HG03045 (cell line): ENCODE measurements around the gene PITHD1.
"Not testable (repeated sequence)": the region's sequence is repeated elsewhere in the genome, so short reads cannot be mapped to it uniquely, and the experiment has no call there.

Source experiments
- ATAC-seq: cut with Tn5 transposase; IDR thresholded peaks from one replicate; pipeline ENCODE4 v1.9.1; 2021; ENCODE audit warnings: mild to moderate bottlenecking, moderate library complexity; ENCODE audit not compliant: unreplicated experiment

Gene PITHD1

GRCh38 chr1:23772854-23773242 lies 5.4 kb upstream of the PITHD1 start:
- no peak for ATAC-seq

DNA sequence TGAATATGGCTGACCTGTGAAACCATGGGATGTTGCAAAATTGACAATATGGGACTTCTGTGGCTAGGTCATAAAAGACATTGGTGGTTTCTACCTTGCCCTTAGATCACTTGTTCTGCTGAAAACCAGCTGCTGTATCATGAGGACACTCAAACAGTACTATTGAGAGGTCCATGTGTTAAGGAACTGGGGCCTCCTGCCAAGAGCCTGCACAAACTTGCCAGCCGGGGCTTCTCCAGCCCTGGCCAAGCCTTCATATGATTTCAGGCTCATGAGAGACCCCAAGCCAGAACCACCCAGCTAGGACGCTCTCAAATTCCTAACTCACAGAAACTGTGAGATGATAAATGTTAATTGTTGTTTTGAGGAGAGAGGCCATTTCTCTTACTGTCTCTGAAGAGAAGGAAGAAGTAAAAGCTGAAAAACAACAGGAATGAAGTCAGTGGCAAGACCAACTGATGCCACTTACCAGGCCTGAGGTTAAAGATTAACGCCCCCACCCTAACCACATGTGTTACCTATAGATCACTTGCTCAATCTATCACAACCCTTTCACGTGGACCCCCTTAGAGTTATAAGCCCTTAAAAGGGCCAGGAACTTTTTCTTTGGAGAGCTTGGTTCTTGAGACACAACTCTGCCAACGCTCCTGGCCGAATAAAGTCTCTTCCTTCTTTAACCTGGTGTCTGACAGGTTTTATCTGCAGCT lies 3.9 kb upstream of the PITHD1 start:
- no peak for ATAC-seq

GRCh38 chr1:23776217-23776616 lies 2.0 kb upstream of the PITHD1 start:
- no peak for ATAC-seq

DNA sequence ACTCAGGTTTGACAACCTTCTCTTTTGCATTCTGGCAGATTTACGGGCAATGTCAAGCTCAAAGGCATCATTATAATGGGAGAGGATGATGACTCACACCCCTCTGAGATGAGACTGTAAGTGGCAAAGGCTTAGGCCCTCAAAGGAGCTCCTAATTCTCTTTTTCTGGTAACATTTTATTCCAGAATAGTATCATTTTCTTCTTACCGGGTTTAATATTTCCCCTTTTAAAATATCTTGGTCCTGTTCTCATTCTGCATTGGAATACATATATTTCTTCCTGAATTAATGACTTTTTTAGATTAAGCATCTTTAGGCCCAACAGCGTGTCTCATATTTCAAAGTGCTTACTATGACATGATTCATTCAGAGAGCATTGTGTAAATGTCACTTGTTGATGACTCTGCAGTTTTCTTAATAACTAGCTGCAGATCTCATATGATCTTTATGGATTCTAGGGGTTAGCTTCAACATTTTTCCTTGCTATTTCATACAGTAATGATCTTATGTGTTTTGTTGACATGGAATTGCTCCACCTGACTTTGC lies 1.7 kb downstream of the PITHD1 start:
- ATAC-seq: no peak

GRCh38 chr1:23783141-23783540 lies 4.9 kb downstream of the PITHD1 start:
- ATAC-seq: not testable (repeated sequence)

GRCh38 chr1:23784846-23785245 lies 6.6 kb downstream of the PITHD1 start:
- ATAC-seq: no peak

DNA sequence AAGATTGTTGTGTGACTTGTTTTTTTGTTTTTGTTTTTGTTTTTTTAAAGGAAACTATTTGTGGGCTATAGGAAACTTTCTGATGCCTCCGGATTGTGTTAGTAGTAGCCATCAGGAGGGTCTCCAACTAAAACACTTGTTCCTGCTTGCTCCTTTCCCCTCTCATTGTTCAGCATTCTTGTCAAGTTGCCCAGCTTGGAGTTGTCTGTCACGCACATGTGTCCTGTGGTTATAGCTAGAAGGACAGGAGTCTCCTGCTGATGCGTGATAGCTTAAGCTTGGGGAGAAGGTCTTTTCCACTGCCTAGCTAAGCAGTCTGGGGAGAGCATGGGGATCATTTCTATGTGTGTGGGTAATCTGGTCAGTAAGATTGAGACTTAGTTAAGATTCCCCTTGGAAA lies 9.5 kb downstream of the PITHD1 start:
- no peak for ATAC-seq

DNA sequence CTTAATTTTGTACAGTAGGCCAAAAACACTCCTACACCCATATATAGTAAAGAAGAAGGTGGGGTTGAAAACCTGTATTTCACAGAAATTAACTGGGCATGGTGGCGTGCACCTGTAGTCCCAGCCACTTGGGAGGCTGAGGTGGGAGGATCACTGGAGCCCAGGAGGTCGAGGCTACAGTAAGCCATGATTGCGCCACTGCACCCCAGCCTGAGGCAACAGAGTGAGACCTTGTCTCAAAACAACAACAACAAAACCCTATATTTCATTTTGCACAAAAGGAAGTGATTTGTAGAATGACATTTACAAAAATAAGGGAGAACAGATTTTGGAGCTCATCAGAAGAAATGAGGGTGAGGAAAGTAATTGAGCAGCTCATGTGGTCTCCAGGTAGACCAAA lies 10.5 kb downstream of the PITHD1 start:
- no peak for ATAC-seq

GRCh38 chr1:23790696-23791515 lies 12.7 kb downstream of the PITHD1 start, which contains the start of gene LYPLA2:
LYPLA2 (plus strand) TSS chr1:23791145; CDS start chr1:23792683, 1,538 bp downstream.
- ATAC-seq: peak; percentile 68

- ATAC-seq: no peak
Observed at GRCh38 chr1:23791516-23792047, 13.4 kb downstream of the PITHD1 start.

DNA sequence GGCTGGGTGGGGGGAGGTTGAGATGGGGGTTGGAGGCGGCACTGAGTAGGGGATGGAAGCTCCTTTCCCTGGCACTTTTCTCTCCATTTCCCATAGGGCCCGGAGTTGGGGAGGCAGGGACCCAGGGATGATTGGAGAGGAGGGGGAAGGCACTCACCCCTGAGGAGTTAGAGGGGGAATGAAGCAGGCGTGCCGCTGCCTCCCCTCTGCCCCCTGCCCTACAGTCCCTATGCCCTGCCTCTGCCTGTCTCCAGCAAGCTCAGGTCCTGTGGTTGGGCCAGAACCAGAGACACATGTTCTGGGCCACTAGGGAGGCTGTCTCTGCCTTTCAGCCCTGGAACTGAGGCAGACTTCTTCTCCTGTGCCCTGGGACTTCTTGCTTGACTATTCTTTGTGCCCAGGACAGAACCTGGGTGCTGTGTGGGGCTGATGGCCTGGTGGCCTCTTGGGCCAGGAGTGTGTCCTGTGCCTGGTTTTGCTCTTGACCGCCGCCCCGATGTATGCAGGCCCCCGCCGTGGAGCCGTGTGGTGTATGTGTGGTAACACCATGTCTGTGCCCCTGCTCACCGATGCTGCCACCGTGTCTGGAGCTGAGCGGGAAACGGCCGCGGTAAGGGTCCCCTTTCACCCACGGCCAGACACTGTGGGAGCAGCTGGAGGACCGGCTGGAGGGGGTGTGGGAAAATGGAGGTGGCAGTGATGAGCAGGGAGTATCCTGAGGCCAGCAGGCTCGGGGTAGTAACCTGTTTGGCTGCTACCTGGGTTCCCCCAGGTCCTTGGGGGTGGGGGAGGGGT lies 14.1 kb downstream of the PITHD1 start:
- no peak for ATAC-seq

- ATAC-seq: no peak
Observed at GRCh38 chr1:23793018-23793781, 15.0 kb downstream of the PITHD1 start.

DNA sequence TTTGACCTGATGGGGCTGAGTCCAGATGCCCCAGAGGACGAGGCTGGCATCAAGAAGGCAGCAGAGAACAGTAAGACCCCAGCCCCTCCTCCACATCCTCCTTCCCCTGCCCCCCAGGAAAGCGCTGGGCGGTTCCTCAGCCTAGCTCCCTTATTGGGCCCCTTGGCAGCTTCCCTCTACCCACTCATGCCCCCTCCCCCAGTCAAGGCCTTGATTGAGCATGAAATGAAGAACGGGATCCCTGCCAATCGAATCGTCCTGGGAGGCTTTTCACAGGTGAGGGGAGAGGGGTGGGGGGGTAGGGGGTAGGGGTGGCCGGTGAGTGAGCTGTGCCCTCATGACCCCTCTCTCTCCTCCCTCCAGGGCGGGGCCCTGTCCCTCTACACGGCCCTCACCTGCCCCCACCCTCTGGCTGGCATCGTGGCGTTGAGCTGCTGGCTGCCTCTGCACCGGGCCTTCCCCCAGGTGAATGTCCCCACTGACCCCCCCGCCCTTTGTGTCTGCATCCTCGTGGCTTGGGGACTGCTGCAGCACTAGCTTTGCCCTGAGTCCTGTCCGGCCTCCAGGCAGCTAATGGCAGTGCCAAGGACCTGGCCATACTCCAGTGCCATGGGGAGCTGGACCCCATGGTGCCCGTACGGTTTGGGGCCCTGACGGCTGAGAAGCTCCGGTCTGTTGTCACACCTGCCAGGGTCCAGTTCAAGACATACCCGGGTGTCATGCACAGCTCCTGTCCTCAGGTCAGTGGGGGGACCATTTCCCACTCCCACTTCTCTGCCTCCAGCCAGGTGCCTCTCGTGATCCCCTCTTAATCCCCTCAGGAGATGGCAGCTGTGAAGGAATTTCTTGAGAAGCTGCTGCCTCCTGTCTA lies 15.9 kb downstream of the PITHD1 start:
- ATAC-seq: no peak

DNA sequence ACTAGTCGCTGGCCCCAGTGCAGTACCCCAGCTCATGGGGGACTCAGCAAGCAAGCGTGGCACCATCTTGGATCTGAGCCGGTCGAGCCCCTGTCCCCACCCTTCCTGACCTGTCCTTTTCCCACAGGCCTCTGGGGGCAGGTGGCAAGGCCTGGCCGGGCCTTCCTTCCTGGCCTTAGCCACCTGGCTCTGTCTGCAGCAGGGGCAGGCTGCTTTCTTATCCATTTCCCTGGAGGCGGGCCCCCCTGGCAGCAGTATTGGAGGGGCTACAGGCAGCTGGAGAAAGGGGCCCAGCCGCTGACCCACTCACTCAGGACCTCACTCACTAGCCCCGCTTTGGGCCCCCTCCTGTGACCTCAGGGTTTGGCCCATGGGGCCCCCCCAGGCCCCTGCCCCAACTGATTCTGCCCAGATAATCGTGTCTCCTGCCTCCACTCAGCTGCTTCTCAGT lies 16.5 kb downstream of the PITHD1 start:
- not testable (repeated sequence) for ATAC-seq

DNA sequence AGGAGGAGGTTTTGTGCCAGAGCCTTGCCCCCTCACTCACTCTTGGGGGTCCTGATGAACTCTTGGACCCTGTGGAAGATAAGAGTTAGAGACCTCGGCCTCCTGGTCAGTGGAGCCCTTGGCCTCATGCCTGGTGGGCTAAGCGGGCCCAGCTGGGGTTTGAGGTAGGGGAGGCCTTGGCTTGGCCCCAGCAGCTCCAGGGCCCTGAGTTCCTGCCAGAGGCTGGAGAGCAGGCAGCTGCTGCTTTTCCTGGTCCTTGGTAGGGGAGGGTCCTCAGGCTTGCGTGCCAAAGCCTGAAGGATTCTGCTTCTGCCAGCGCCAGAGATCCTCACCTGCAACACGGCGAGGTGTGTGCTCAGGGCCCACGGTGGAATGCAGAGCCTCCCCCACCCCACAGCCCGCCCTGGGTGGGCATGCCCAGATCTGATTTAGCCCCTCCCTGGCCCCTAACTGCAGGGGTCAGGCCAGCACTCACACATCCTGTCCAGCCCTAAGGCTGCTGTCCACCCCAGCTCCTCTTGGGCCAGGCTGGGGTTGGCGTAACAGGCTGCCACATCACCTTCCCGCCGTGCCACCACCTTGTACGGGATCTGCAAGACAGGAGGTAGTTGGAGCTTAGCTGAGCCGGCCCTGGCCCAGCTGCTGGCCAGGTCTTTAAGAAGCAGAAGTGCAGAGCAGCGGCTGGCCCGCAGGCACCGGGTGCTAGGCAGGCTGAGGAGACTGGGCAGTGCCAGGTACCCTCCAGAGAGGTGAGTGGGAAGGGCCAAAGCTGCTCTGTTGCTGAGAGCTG lies 17.7 kb downstream of the PITHD1 start:
- no peak for ATAC-seq

GRCh38 chr1:23796466-23797271 lies 18.5 kb downstream of the PITHD1 start:
- ATAC-seq: no peak
